CD4-positive, alpha-beta memory T cell (primary cell): ENCODE results near the gene SRGAP1. TPM values are rescaled to one million over a fixed set of nuclear protein-coding genes. Genes with fewer than 3 reads are reported as not detected.

Experiments
- CTCF ChIA-PET: fragments of 350-600 bp; sonication (Branson Sonifier 250); formaldehyde crosslinking; loops from one replicate; lab custom pipeline; 2021; ENCODE audit warnings: inconsistent platforms; ENCODE audit not compliant: partially characterized antibody; lab: Charles Lee
- POLR2A ChIA-PET: fragments of 350-600 bp; sonication (Branson Sonifier 250); formaldehyde crosslinking; loops from one replicate; lab custom pipeline; 2021; ENCODE audit not compliant: partially characterized antibody; lab: Charles Lee
- DNase-seq, 5 donors: peaks; one replicate each; pipeline versions ENCODE4 v3.0.0 to v3.0.0-alpha.2; 2020 to 2022; ENCODE audit warnings: mixed read lengths in 1 of 5
- H3K27ac ChIP-seq: one replicate; pipeline ENCODE4 v1.7.0; 2013; ENCODE audit warnings: low read depth, low read length
- H3K27me3 ChIP-seq: 2 replicates; pipeline ENCODE4 v1.7.0; 2013; ENCODE audit warnings: mild to moderate bottlenecking, low read length, moderate library complexity; ENCODE audit not compliant: insufficient read depth
- H3K36me3 ChIP-seq: 2 replicates; pipeline ENCODE4 v1.7.0; 2013; ENCODE audit warnings: mild to moderate bottlenecking, low read length, moderate library complexity; ENCODE audit not compliant: insufficient read depth
- H3K4me1 ChIP-seq: 2 replicates; pipeline ENCODE4 v1.7.0; 2013; ENCODE audit warnings: mild to moderate bottlenecking, low read length, moderate library complexity; ENCODE audit not compliant: insufficient read depth
- H3K4me3 ChIP-seq, 2 donors: one replicate each; pipeline ENCODE4 v1.7.0; 2013; ENCODE audit warnings: low read length in 2 of 2, mild to moderate bottlenecking in 1 of 2
- H3K9me3 ChIP-seq, 2 donors: one replicate each; pipeline ENCODE4 v1.7.0; 2013; ENCODE audit warnings: low read length in 2 of 2, control low read depth in 1 of 2; ENCODE audit not compliant: control insufficient read depth in 1 of 2
- H3K27ac Mint-ChIP-seq, 7 donors: one replicate each; pipeline ENCODE4 v1.8.0; 2020 to 2021; ENCODE audit warnings: mixed read lengths in 7 of 7, mild to moderate bottlenecking in 6 of 7, inconsistent platforms in 3 of 7, moderate library complexity in 3 of 7
- H3K27me3 Mint-ChIP-seq, 2 donors: one replicate each; pipeline ENCODE4 v1.8.0; 2020 to 2021; ENCODE audit warnings: mixed read lengths in 2 of 2
- H3K36me3 Mint-ChIP-seq, 2 donors: one replicate each; pipeline ENCODE4 v1.8.0; 2020 to 2021; ENCODE audit warnings: mixed read lengths in 2 of 2, inconsistent platforms in 1 of 2, mild to moderate bottlenecking in 1 of 2
- H3K4me1 Mint-ChIP-seq, 4 donors: one replicate each; pipeline ENCODE4 v1.8.0; 2020 to 2021; ENCODE audit warnings: mixed read lengths in 4 of 4, mild to moderate bottlenecking in 1 of 4
- H3K4me3 Mint-ChIP-seq, 8 donors: one replicate each; pipeline ENCODE4 v1.8.0; 2020 to 2021; ENCODE audit warnings: mixed read lengths in 8 of 8, mild to moderate bottlenecking in 7 of 8, moderate library complexity in 6 of 8, inconsistent platforms in 3 of 8
- H3K9me3 Mint-ChIP-seq, 8 donors: one replicate each; pipeline ENCODE4 v1.8.0; 2020 to 2021; ENCODE audit warnings: mixed read lengths in 8 of 8, mild to moderate bottlenecking in 5 of 8, inconsistent platforms in 3 of 8, moderate library complexity in 1 of 8
- intact Hi-C: fragments of 100-400 bp; cut with micrococcal nuclease; formaldehyde crosslinking; loops from one replicate; pipeline ENCODE4 v1.15.1; 2023
- polyA plus RNA-seq, 2 donors: library from polyadenylated mRNA; unstranded; fragments of 300-500 nt; fragmentation: Illumina TruSeq; gene quantifications; one replicate each; pipeline ENCODE4 v1.2.3, GENCODE V29; 2021
- total RNA-seq, 2 experiments: library from RNA; stranded (reverse); gene quantifications; one replicate each; pipeline ENCODE4 v1.2.3, GENCODE V29; 2021

SRGAP1 gene
- total and polyA plus RNA-seq, 4 experiments from 2014 or later, result 0.03 to 0.09 TPM; not detected in 2

- Mint-ChIP-seq H3K27ac (no peak overlapping the region), H3K27me3 (no peaks in the 10 kb centered on the region), H3K9me3 (peaks cover 0 to 4% (median 0%) of the 10 kb centered on the region in 8 donors), H3K4me1 (peaks cover 0 to 5% (median 3%) of the 10 kb centered on the region in 4 donors), H3K36me3 (no peaks in the 10 kb centered on the region), H3K4me3 (no peak overlapping the region)
- Histone ChIP-seq H3K4me1 (no peaks in the 10 kb centered on the region), H3K4me3 (no peak overlapping the region), H3K27me3 (no peaks in the 10 kb centered on the region), H3K36me3 (no peaks in the 10 kb centered on the region), H3K27ac (no peak overlapping the region), H3K9me3 (no peaks in the 10 kb centered on the region)
- POLR2A ChIA-PET, result no interaction called here
- intact Hi-C loops, result no loop called here
- DNase-seq, result no peak
- CTCF ChIA-PET, result no interaction called here
Observed at GRCh38 chr12:64145226-64145625, 300.7 kb downstream of the SRGAP1 start.

DNA sequence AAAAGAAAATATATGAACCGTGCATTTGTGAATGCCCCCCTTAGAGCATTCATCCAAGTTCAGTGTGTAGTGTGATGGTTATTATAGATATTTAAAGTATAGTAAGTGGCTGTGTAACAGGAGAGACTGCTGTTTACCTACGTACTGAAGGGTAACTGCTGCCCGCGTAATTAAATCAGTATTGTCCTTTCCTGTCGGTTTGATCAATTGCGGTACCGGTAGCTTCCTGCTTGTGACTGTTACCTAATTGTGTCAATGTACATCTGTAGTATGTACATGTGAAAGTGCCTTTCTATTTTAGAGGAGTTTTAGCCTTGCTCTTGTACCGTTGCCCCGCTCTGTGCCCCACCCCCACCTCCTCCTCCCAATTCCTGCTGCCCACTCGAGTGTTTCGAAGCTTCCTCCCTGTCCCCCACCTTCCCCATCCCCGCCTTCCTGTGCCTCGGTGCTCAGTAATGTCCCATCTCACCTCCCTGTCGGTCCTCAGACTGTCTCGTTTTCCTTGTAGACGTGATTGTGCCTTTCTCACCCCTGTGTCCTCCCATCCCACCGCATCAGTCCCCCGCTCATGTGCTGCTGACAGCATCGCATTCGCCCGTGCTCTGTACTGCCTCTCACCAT, 302.6 kb downstream of the SRGAP1 start:
- no peaks in the 10 kb centered on the region for H3K27me3 Mint-ChIP-seq
- no peaks in the 10 kb centered on the region for H3K27me3 ChIP-seq
- H3K27ac Mint-ChIP-seq, result peak overlapping the region in 1 of 7 donors; percentile 79
- H3K36me3 Mint-ChIP-seq, result peaks cover 0 to 3% of the 10 kb centered on the region in 2 donors
- H3K4me1 ChIP-seq, result no peaks in the 10 kb centered on the region
- no peak overlapping the region for H3K27ac ChIP-seq
- no peak for DNase-seq
- CTCF ChIA-PET, result interaction anchor here (0.6 kb wide), 1 partner anchor 244 kb away, joined by 3 read pairs; the partner anchor contains the start of gene C12orf56
- no peaks in the 10 kb centered on the region for H3K9me3 ChIP-seq
- H3K4me3 ChIP-seq, result no peak overlapping the region
- no peaks in the 10 kb centered on the region for H3K36me3 ChIP-seq
- POLR2A ChIA-PET, result no interaction called here
- intact Hi-C loops, result no loop called here
- H3K9me3 Mint-ChIP-seq, result peaks cover 0 to 4% (median 0%) of the 10 kb centered on the region in 8 donors
- H3K4me3 Mint-ChIP-seq, result peak overlapping the region in 7 of 8 donors; percentile 30 to 77 (median 55)
- H3K4me1 Mint-ChIP-seq, result peaks cover 0 to 5% (median 3%) of the 10 kb centered on the region in 4 donors

GRCh38 chr12:64147875-64148274, 303.4 kb downstream of the SRGAP1 start:
- H3K4me3 ChIP-seq, result no peak overlapping the region
- Mint-ChIP-seq H3K4me3 (no peak overlapping the region), H3K9me3 (peaks cover 0 to 4% (median 0%) of the 10 kb centered on the region in 8 donors), H3K36me3 (peaks cover 0 to 3% of the 10 kb centered on the region in 2 donors), H3K4me1 (peaks cover 0 to 5% (median 3%) of the 10 kb centered on the region in 4 donors), H3K27me3 (no peaks in the 10 kb centered on the region), H3K27ac (no peak overlapping the region)
- no peaks in the 10 kb centered on the region for H3K27me3 ChIP-seq
- intact Hi-C loops, result no loop called here
- no peaks in the 10 kb centered on the region for H3K36me3 ChIP-seq
- DNase-seq, result no peak
- POLR2A ChIA-PET, result no interaction called here
- H3K4me1 ChIP-seq, result no peaks in the 10 kb centered on the region
- H3K27ac ChIP-seq, result no peak overlapping the region
- no peaks in the 10 kb centered on the region for H3K9me3 ChIP-seq
- CTCF ChIA-PET, result no interaction called here

GRCh38 chr12:64154677-64155076, 310.2 kb downstream of the SRGAP1 start:
- no peak overlapping the region for H3K4me3 ChIP-seq
- intact Hi-C loops, result no loop called here
- Mint-ChIP-seq H3K4me1 (no peaks in the 10 kb centered on the region), H3K27me3 (no peaks in the 10 kb centered on the region), H3K27ac (no peak overlapping the region), H3K4me3 (no peak overlapping the region), H3K36me3 (peaks cover 8 to 16% of the 10 kb centered on the region in 2 donors), H3K9me3 (peaks cover 0 to 8% (median 3%) of the 10 kb centered on the region in 8 donors)
- no peaks in the 10 kb centered on the region for H3K27me3 ChIP-seq
- no peak for DNase-seq
- no peaks in the 10 kb centered on the region for H3K4me1 ChIP-seq
- no peaks in the 10 kb centered on the region for H3K36me3 ChIP-seq
- H3K27ac ChIP-seq, result no peak overlapping the region
- ChIA-PET CTCF (no interaction called here), POLR2A (no interaction called here)
- H3K9me3 ChIP-seq, result no peaks in the 10 kb centered on the region

DNA sequence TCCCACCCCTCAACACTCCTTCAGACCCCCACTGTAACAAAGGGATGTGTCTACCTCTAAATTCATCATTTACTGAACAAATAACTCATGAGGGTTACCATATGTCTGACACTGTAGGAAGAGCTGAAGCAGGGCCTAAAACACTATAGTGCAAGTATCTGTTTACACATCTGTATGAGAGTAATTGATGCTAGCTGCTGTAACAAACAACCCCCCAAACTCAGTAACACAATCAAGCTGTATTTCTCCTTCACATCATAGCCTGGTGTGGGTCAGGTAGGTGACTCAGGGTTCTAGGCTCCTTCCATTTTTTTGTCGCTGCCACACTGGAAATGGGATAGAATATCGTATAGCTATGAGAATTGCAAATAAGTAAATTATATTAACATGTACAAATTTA, 312.6 kb downstream of the SRGAP1 start:
- Histone ChIP-seq H3K4me3 (no peak overlapping the region), H3K4me1 (no peaks in the 10 kb centered on the region), H3K27ac (no peak overlapping the region), H3K36me3 (no peaks in the 10 kb centered on the region), H3K9me3 (no peaks in the 10 kb centered on the region), H3K27me3 (no peaks in the 10 kb centered on the region)
- ChIA-PET CTCF (no interaction called here), POLR2A (no interaction called here)
- H3K27me3 Mint-ChIP-seq, result no peaks in the 10 kb centered on the region
- no peak overlapping the region for H3K27ac Mint-ChIP-seq
- intact Hi-C loops, result no loop called here
- no peak for DNase-seq
- H3K36me3 Mint-ChIP-seq, result peaks cover 5 to 18% of the 10 kb centered on the region in 2 donors
- no peaks in the 10 kb centered on the region for H3K4me1 Mint-ChIP-seq
- H3K4me3 Mint-ChIP-seq, result no peak overlapping the region
- peaks cover 0 to 7% (median 3%) of the 10 kb centered on the region in 8 donors for H3K9me3 Mint-ChIP-seq

- H3K27me3 ChIP-seq, result no peaks in the 10 kb centered on the region
- ChIA-PET POLR2A (no interaction called here), CTCF (no interaction called here)
- no peak overlapping the region for H3K4me3 Mint-ChIP-seq
- H3K4me1 Mint-ChIP-seq, result no peaks in the 10 kb centered on the region
- peak overlapping the region in 1 of 7 donors; percentile 29 for H3K27ac Mint-ChIP-seq
- peaks cover 0 to 2% of the 10 kb centered on the region in 2 donors for H3K27me3 Mint-ChIP-seq
- intact Hi-C loops, result no loop called here
- no peak overlapping the region for H3K4me3 ChIP-seq
- DNase-seq, result no peak
- H3K27ac ChIP-seq, result no peak overlapping the region
- no peaks in the 10 kb centered on the region for H3K36me3 ChIP-seq
- H3K4me1 ChIP-seq, result no peaks in the 10 kb centered on the region
- H3K9me3 ChIP-seq, result no peaks in the 10 kb centered on the region
- H3K36me3 Mint-ChIP-seq, result peaks cover 10 to 38% of the 10 kb centered on the region in 2 donors
- peaks cover 0 to 10% (median 6%) of the 10 kb centered on the region in 8 donors for H3K9me3 Mint-ChIP-seq
Observed at GRCh38 chr12:64160021-64160710, 315.7 kb downstream of the SRGAP1 start.

- Histone ChIP-seq H3K4me3 (no peak overlapping the region), H3K9me3 (no peaks in the 10 kb centered on the region), H3K27ac (no peak overlapping the region), H3K4me1 (no peaks in the 10 kb centered on the region), H3K27me3 (no peaks in the 10 kb centered on the region), H3K36me3 (no peaks in the 10 kb centered on the region)
- no peak overlapping the region for H3K4me3 Mint-ChIP-seq
- DNase-seq, result no peak
- H3K27ac Mint-ChIP-seq, result no peak overlapping the region
- ChIA-PET CTCF (no interaction called here), POLR2A (no interaction called here)
- intact Hi-C loops, result no loop called here
- H3K4me1 Mint-ChIP-seq, result no peaks in the 10 kb centered on the region
- peaks cover 10 to 41% of the 10 kb centered on the region in 2 donors for H3K36me3 Mint-ChIP-seq
- H3K9me3 Mint-ChIP-seq, result peaks cover 0 to 13% (median 7%) of the 10 kb centered on the region in 8 donors
- H3K27me3 Mint-ChIP-seq, result peaks cover 0 to 2% of the 10 kb centered on the region in 2 donors
Observed at GRCh38 chr12:64160711-64161060, 316.2 kb downstream of the SRGAP1 start.
